ENCODE measurements around the gene CPSF4.

GRCh38 chr7:99420213-99420612, 18.5 kb upstream of the CPSF4 start:
- TF ChIP-seq GATA2 (IDR thresholded peaks at IDR 0.05; ENCODE audit: low read depth, low read length) (no peak), GATA3 (IDR thresholded peaks at IDR 0.05; ENCODE audit: low read depth, low read length) (no peak)
